OCI-LY1 (cell line): ENCODE measurements around the gene GPR137B.

ENCODE experiments used
- H2AFZ ChIP-seq: fragments of 200-600 bp; sonication (generic), shearing (Covaris generic); 2 replicates; pipeline ENCODE4 v1.6.0; 2014; ENCODE audit warnings: antibody characterized with exemption, mild to moderate bottlenecking, low read length
- H3F3A ChIP-seq: fragments of 200-600 bp; sonication (generic), shearing (Covaris generic); 2 replicates; pipeline ENCODE4 v1.6.0; 2014; ENCODE audit warnings: mild to moderate bottlenecking, antibody characterized with exemption, low read length, moderate library complexity; ENCODE audit not compliant: insufficient read depth
- H3K27ac ChIP-seq: fragments of 200-600 bp; sonication (generic); 2 replicates; pipeline ENCODE4 v1.5.1; 2014; ENCODE audit warnings: low read length, mixed run types, mild to moderate bottlenecking, low read depth; ENCODE audit not compliant: poor library complexity, severe bottlenecking
- H3K27me3 ChIP-seq: fragments of 200-600 bp; sonication (generic); 2 replicates; pipeline ENCODE4 v1.6.0; 2014; ENCODE audit warnings: antibody characterized with exemption, mild to moderate bottlenecking, low read length, moderate library complexity; ENCODE audit not compliant: insufficient read depth
- H3K36me3 ChIP-seq: fragments of 200-600 bp; sonication (generic); 2 replicates; pipeline ENCODE4 v1.6.1; 2014; ENCODE audit warnings: mild to moderate bottlenecking, antibody characterized with exemption, low read length, moderate library complexity, mixed read lengths; ENCODE audit not compliant: insufficient read depth
- H3K4me1 ChIP-seq: fragments of 200-600 bp; sonication (generic); 2 replicates; pipeline ENCODE4 v1.5.1; 2014; ENCODE audit warnings: mild to moderate bottlenecking, low read length, moderate library complexity; ENCODE audit not compliant: insufficient read depth, severe bottlenecking
- H3K4me2 ChIP-seq: fragments of 200-600 bp; sonication (generic), shearing (Covaris generic); 2 replicates; pipeline ENCODE4 v1.6.1; 2014; ENCODE audit warnings: low read length
- H3K4me3 ChIP-seq: fragments of 200-600 bp; sonication (generic); 2 replicates; pipeline ENCODE4 v1.5.1; 2014; ENCODE audit warnings: low read length, low read depth, mild to moderate bottlenecking, mixed read lengths; ENCODE audit not compliant: poor library complexity, severe bottlenecking
- H3K79me2 ChIP-seq: fragments of 200-600 bp; shearing (Covaris generic); 2 replicates; pipeline ENCODE4 v1.6.1; 2016; ENCODE audit warnings: mixed run types, low read length, mixed read lengths; ENCODE audit not compliant: insufficient read depth
- H3K9ac ChIP-seq: fragments of 200-600 bp; sonication (generic), shearing (Covaris generic); 2 replicates; pipeline ENCODE4 v1.6.1; 2014; ENCODE audit warnings: mild to moderate bottlenecking, low read length, mixed read lengths
- H3K9me2 ChIP-seq: fragments of 200-600 bp; sonication (generic), shearing (Covaris generic); 2 replicates; pipeline ENCODE4 v1.6.1; 2014; ENCODE audit warnings: low read depth, mild to moderate bottlenecking, low read length, mixed read lengths
- H3K9me3 ChIP-seq: fragments of 200-600 bp; shearing (Covaris generic); 2 replicates; pipeline ENCODE4 v1.6.1; 2014; ENCODE audit warnings: low read length, mixed read lengths
- H4K20me1 ChIP-seq: fragments of 200-600 bp; sonication (generic), shearing (Covaris generic); 2 replicates; pipeline ENCODE4 v1.6.0; 2016; ENCODE audit warnings: mild to moderate bottlenecking, low read length; ENCODE audit not compliant: insufficient read depth
- CTCF ChIP-seq: fragments of 200-600 bp; sonication (generic), shearing (Covaris generic); IDR thresholded peaks from 2 replicates; pipeline ENCODE4 v1.5.1; 2017; ENCODE audit warnings: mild to moderate bottlenecking, antibody characterized with exemption, low read length, moderate library complexity, mixed read lengths
- EZH2 ChIP-seq: fragments of 200-600 bp; sonication (generic), shearing (Covaris generic); IDR thresholded peaks from 2 replicates; pipeline ENCODE4 v1.8.0; 2017; ENCODE audit warnings: borderline replicate concordance, mixed run types, mild to moderate bottlenecking, antibody characterized with exemption, low read length, moderate library complexity, mixed read lengths

The GPR137B gene

DNA sequence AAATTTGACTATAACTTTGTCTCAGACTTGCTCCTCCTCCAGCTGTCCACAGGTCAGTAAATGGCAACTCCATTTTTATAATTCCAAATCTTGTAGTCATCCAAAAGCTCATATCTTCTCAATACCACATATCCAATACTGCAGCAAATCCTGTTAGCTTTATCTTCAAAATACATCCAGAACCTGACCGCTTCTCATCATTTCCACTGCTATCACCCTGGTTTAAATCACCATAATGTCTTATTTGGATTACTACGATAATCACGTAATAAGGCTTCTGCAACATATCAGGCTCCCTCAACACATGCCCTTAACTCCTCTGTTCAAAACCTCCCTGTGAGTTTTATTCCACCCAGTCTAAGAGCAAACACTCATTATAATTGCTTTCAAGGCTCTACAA is 104.9 kb downstream of the GPR137B start:
- Histone ChIP-seq H3K9ac (no peak overlapping the region), H3K27ac (no peak overlapping the region), H3K4me2 (no peak overlapping the region), H2AFZ (no peak overlapping the region), H3K9me3 (no peaks in the 10 kb centered on the region), H3K4me1 (no peaks in the 10 kb centered on the region), H3K9me2 (no peaks in the 10 kb centered on the region), H3F3A (no peaks in the 10 kb centered on the region), H4K20me1 (no peaks in the 10 kb centered on the region), H3K27me3 (no peaks in the 10 kb centered on the region), H3K4me3 (no peak overlapping the region), H3K79me2 (no peaks in the 10 kb centered on the region), H3K36me3 (no peaks in the 10 kb centered on the region)
- TF ChIP-seq EZH2 (no peak), CTCF (no peak)

DNA sequence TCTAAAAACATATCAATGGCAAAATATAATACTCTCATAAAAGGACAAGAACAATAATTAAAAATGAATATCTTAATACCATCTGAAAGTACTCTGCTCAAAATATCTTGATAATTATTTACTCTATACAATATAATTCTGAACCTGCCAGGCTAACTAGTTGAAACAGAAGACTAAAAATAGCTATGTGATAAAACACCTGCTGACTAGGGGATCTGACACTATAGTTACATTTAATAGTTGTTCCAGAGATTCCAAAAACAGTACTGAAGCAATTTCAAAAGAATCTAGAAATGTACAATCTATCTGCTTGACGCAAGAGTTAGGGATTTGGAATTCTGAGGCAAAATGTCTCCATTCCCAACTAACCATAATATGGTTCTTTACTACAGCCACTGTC is 109.2 kb downstream of the GPR137B start:
- Histone ChIP-seq H3K36me3 (no peaks in the 10 kb centered on the region), H3K79me2 (no peaks in the 10 kb centered on the region), H3K9ac (no peak overlapping the region), H3K9me3 (no peaks in the 10 kb centered on the region), H3K9me2 (no peaks in the 10 kb centered on the region), H3F3A (no peaks in the 10 kb centered on the region), H4K20me1 (no peaks in the 10 kb centered on the region), H3K27me3 (no peaks in the 10 kb centered on the region), H3K4me3 (no peak overlapping the region), H3K27ac (no peak overlapping the region), H3K4me1 (no peaks in the 10 kb centered on the region), H2AFZ (no peak overlapping the region), H3K4me2 (no peak overlapping the region)
- TF ChIP-seq CTCF: no peak
- no peak for TF ChIP-seq EZH2

GRCh38 chr1:236253119-236253518 is 110.8 kb downstream of the GPR137B start:
- H4K20me1 ChIP-seq: no peaks in the 10 kb centered on the region
- no peaks in the 10 kb centered on the region for H3K27me3 ChIP-seq
- no peak overlapping the region for H3K4me2 ChIP-seq
- no peak overlapping the region for H3K27ac ChIP-seq
- H3K4me3 ChIP-seq: no peak overlapping the region
- no peak overlapping the region for H3K9ac ChIP-seq
- no peaks in the 10 kb centered on the region for H3K9me2 ChIP-seq
- H3K4me1 ChIP-seq: no peaks in the 10 kb centered on the region
- H3K36me3 ChIP-seq: no peaks in the 10 kb centered on the region; the same call in 1 of the 2 replicates
- H3K9me3 ChIP-seq: no peaks in the 10 kb centered on the region; the same call in 1 of the 2 replicates
- no peaks in the 10 kb centered on the region for H3F3A ChIP-seq
- no peak overlapping the region for H2AFZ ChIP-seq
- no peaks in the 10 kb centered on the region for H3K79me2 ChIP-seq
- no peak for TF ChIP-seq EZH2
- TF ChIP-seq CTCF: no peak
